HepG2 (cell line): ENCODE results near the gene DTNB. TPM values are rescaled to one million over a fixed set of nuclear protein-coding genes. Genes with fewer than 3 reads are reported as not detected.

ENCODE experiments used
- ARNT ChIP-seq: fragments of 450-650 bp; IDR thresholded peaks from 2 replicates; pipeline ENCODE4 v1.6.1; 2017
- ATF6 ChIP-seq: sonication (generic); formaldehyde crosslinking; conservative IDR thresholded peaks from 2 replicates; pipeline ENCODE4 v1.4.0; 2020; ENCODE audit warnings: missing genetic modification reagents
- CREB3 ChIP-seq: sonication (generic); formaldehyde crosslinking; IDR thresholded peaks from 2 replicates; pipeline ENCODE4 v1.5.0; 2020; ENCODE audit warnings: missing genetic modification reagents
- CREM ChIP-seq, 2 experiments: sonication (generic) in 1 of 2; formaldehyde crosslinking in 1 of 2; IDR thresholded peaks; 2 replicates each; pipeline versions ENCODE4 v1.4.0 to v1.6.1; 2016 to 2020; ENCODE audit warnings: antibody characterized with exemption in 1 of 2, mild to moderate bottlenecking in 1 of 2, missing genetic modification reagents in 1 of 2
- EP300 ChIP-seq, 3 experiments: sonication (generic) in 1 of 3; formaldehyde crosslinking in 1 of 3; IDR thresholded peaks; 2 replicates each; pipeline versions ENCODE4 v1.5.1 to v1.6.1; 2011 to 2020; ENCODE audit warnings: low read depth in 2 of 3, low read length in 2 of 3, borderline replicate concordance in 1 of 3, improper control_type of control experiment in 1 of 3, mild to moderate bottlenecking in 1 of 3, missing genetic modification reagents in 1 of 3, moderate library complexity in 1 of 3
- FOXK2 ChIP-seq: fragments of 450-650 bp; IDR thresholded peaks from 2 replicates; pipeline ENCODE4 v1.6.1; 2016
- NR2F2 ChIP-seq: IDR thresholded peaks from 2 replicates; pipeline ENCODE4 v1.6.1; 2012; ENCODE audit warnings: low read depth, inconsistent platforms, borderline replicate concordance
- POLR2G ChIP-seq: fragments of 200-400 bp; formaldehyde crosslinking; IDR thresholded peaks from 2 replicates; pipeline ENCODE4 v1.6.1; 2018; ENCODE audit warnings: mild to moderate bottlenecking, low read depth, low read length, moderate library complexity
- RARA ChIP-seq: IDR thresholded peaks from 2 replicates; pipeline ENCODE4 v1.6.1; 2016; ENCODE audit warnings: missing genetic modification reagents, missing compliant biosample characterization
- RXRA ChIP-seq: sonication (generic); formaldehyde crosslinking; IDR thresholded peaks from 2 replicates; pipeline ENCODE4 v1.5.1; 2020; ENCODE audit warnings: missing genetic modification reagents
- SATB2 ChIP-seq: sonication (generic); formaldehyde crosslinking; IDR thresholded peaks from 2 replicates; pipeline ENCODE4 v1.5.0; 2020; ENCODE audit warnings: missing genetic modification reagents
- SKIL ChIP-seq: sonication (generic); formaldehyde crosslinking; IDR thresholded peaks from 2 replicates; pipeline ENCODE4 v1.8.0; 2022; ENCODE audit warnings: missing genetic modification reagents, mild to moderate bottlenecking, moderate library complexity, borderline replicate concordance
- SOX13 ChIP-seq, 3 experiments: fragments of 450-650 bp in 1 of 3; sonication (generic) in 1 of 3; formaldehyde crosslinking in 1 of 3; IDR thresholded peaks in 2 of 3; conservative IDR thresholded peaks in 1 of 3; 2 replicates each; pipeline versions ENCODE4 v1.5.0 to v1.6.1; 2016 to 2020; ENCODE audit warnings: antibody characterized with exemption in 1 of 3, mild to moderate bottlenecking in 1 of 3, missing compliant biosample characterization in 1 of 3, missing genetic modification reagents in 1 of 3, moderate library complexity in 1 of 3
- TBX2 ChIP-seq: sonication (generic); formaldehyde crosslinking; IDR thresholded peaks from 2 replicates; pipeline ENCODE4 v1.5.0; 2020; ENCODE audit warnings: missing genetic modification reagents, mild to moderate bottlenecking, borderline replicate concordance
- THAP8 ChIP-seq: sonication (generic); formaldehyde crosslinking; IDR thresholded peaks from 2 replicates; pipeline ENCODE4 v1.5.1; 2020; ENCODE audit warnings: missing genetic modification reagents, mild to moderate bottlenecking, borderline replicate concordance
- ZBTB33 ChIP-seq: sonication (generic); formaldehyde crosslinking; IDR thresholded peaks from 2 replicates; pipeline ENCODE4 v1.4.0; 2020; ENCODE audit warnings: missing genetic modification reagents
- ZNF430 ChIP-seq: sonication (generic); formaldehyde crosslinking; IDR thresholded peaks from 2 replicates; pipeline ENCODE4 v1.9.0; 2021; ENCODE audit warnings: mild to moderate bottlenecking, missing genetic modification reagents
- ZNF761 ChIP-seq: sonication (generic); formaldehyde crosslinking; conservative IDR thresholded peaks from 2 replicates; pipeline ENCODE4 v1.4.0; 2020; ENCODE audit warnings: mild to moderate bottlenecking, missing genetic modification reagents
- ZSCAN30 ChIP-seq: sonication (generic); formaldehyde crosslinking; IDR thresholded peaks from 2 replicates; pipeline ENCODE4 v1.5.0; 2020; ENCODE audit warnings: mild to moderate bottlenecking, missing genetic modification reagents
- polyA plus RNA-seq, 8 experiments: library from polyadenylated mRNA; depleted of rRNA in 3 of 8; stranded (reverse) in 7 of 8; unstranded in 1 of 8; fragments of >200 nt; fragmentation: Illumina TruSeq in 4 of 8; extraction: Trizol in 4 of 8; gene quantifications; 2 replicates each; pipeline versions ENCODE4 v1.2.1 to v1.2.3, GENCODE V29; 2011 to 2016; ENCODE audit warnings: low read depth in 4 of 8, missing spikeins in 1 of 8, mixed read lengths in 1 of 8; ENCODE audit not compliant: insufficient read depth in 1 of 8
- total RNA-seq, 5 experiments: library from RNA; depleted of rRNA; stranded (reverse); fragments of >200 nt; fragmentation: Illumina TruSeq; extraction: Trizol; gene quantifications; 2 replicates each; pipeline ENCODE4 v1.2.3, GENCODE V29; 2016; ENCODE audit warnings: low read depth in 1 of 5

The DTNB gene
- total and polyA plus RNA-seq, 2 of the 13 experiments (the other 11 are each of a cell fraction or from before 2014, with no cell fraction given), result 14.4 to 23.9 TPM

GRCh38 chr2:25692737-25693445 is 19.5 kb upstream of the DTNB start (continued):
- TF ChIP-seq EP300 (IDR thresholded peaks at IDR 0.05; ENCODE audit: low read depth in 2 of 2, low read length in 2 of 2) (peak; percentile 63 to 69; a peak in 3 of 4 replicates), EP300 (CRISPR knock-in tag; IDR thresholded peaks at IDR 0.05; ENCODE audit: borderline replicate concordance) (peak; percentile 43; the same call in 1 of the 2 replicates), ZBTB33 (CRISPR knock-in tag) (peak; percentile 27; the same call in 1 of the 2 replicates), THAP8 (CRISPR knock-in tag) (no peak), ZNF761 (CRISPR knock-in tag) (0 out of 2 replicates have a peak, but pooled peaks have one; percentile 66), ZSCAN30 (CRISPR knock-in tag) (no peak), RARA (peak; percentile 87), SOX13 (IDR thresholded peaks at IDR 0.05) (0 out of 2 replicates have a peak, but pooled peaks have one; percentile 40), SOX13 (CRISPR knock-in tag; conservative IDR thresholded peaks at IDR 0.05 in 1 of 2, IDR thresholded peaks at IDR 0.05 in 1 of 2) (peak in 1 of 2 experiments; percentile 68; a peak in 1 of 4 replicates), ZNF430 (0 out of 2 replicates have a peak, but pooled peaks have one; percentile 19), ARNT (no peak), ATF6 (CRISPR knock-in tag) (no peak), FOXK2 (peak; percentile 51; the same call in 1 of the 2 replicates), CREM (IDR thresholded peaks at IDR 0.05) (peak; percentile 50; the same call in 1 of the 2 replicates), CREM (CRISPR knock-in tag; IDR thresholded peaks at IDR 0.05) (no peak), SKIL (CRISPR knock-in tag) (peak; percentile 67; the same call in 1 of the 2 replicates), CREB3 (CRISPR knock-in tag) (no peak), SATB2 (CRISPR knock-in tag) (no peak), RXRA (CRISPR knock-in tag) (peak; percentile 74; the same call in 1 of the 2 replicates), NR2F2 (0 out of 2 replicates have a peak, but pooled peaks have one; percentile 20), POLR2G (no peak), TBX2 (CRISPR knock-in tag) (peak; percentile 64; the same call in 1 of the 2 replicates)
